GM20000 (cell line): ENCODE measurements around the gene DERL3.

Experiments
- DNase-seq: peaks from one replicate; pipeline ENCODE4 v3.0.0; 2012; ENCODE audit warnings: low spot score
- TF ChIP-seq, protein P1 (sequence below): IDR thresholded peaks from 2 replicates; pipeline ENCODE4 v1.5.1; 2012; ENCODE audit warnings: mild to moderate bottlenecking, control low read depth; ENCODE audit errors: extremely low read depth, missing control alignments

DERL3 gene

DNA sequence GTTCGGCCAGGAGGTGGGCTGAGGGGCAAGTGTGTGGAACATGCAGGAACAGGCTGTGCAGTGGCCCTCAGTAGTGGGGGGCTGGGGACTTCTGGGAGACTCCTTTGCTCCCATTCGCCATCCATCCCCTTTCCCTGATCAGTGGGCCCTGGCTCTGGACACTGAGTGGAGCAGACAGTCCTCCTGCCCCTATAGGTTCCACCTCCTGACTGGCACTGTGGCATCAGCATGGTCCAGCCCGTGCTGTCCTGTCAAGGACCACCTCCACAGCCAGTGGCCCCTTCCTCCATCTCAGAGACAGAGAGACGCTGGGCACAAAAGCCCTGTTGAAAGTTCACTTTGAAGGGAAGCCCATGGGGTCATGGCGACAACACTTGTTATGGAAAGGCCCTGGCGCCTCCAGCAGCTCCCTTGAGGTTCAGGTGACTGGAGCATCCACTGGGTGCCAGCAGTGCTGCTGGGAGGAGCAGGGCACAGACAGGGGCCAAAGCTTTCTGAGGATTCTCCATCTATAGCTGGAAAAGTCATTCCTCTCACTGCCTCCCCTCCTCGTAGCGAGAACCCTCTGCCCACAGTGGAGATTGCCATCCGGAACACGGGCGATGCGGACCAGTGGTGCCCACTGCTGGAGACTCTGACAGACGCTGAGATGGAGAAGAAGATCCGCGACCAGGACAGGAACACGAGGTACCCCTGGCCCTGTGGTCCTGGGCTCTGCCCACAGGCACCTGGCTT lies 5.6 kb downstream of the DERL3 start:
- DNase-seq: no peak
- TF ChIP-seq, protein P1, sequence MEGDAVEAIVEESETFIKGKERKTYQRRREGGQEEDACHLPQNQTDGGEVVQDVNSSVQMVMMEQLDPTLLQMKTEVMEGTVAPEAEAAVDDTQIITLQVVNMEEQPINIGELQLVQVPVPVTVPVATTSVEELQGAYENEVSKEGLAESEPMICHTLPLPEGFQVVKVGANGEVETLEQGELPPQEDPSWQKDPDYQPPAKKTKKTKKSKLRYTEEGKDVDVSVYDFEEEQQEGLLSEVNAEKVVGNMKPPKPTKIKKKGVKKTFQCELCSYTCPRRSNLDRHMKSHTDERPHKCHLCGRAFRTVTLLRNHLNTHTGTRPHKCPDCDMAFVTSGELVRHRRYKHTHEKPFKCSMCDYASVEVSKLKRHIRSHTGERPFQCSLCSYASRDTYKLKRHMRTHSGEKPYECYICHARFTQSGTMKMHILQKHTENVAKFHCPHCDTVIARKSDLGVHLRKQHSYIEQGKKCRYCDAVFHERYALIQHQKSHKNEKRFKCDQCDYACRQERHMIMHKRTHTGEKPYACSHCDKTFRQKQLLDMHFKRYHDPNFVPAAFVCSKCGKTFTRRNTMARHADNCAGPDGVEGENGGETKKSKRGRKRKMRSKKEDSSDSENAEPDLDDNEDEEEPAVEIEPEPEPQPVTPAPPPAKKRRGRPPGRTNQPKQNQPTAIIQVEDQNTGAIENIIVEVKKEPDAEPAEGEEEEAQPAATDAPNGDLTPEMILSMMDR: no peak

DNA sequence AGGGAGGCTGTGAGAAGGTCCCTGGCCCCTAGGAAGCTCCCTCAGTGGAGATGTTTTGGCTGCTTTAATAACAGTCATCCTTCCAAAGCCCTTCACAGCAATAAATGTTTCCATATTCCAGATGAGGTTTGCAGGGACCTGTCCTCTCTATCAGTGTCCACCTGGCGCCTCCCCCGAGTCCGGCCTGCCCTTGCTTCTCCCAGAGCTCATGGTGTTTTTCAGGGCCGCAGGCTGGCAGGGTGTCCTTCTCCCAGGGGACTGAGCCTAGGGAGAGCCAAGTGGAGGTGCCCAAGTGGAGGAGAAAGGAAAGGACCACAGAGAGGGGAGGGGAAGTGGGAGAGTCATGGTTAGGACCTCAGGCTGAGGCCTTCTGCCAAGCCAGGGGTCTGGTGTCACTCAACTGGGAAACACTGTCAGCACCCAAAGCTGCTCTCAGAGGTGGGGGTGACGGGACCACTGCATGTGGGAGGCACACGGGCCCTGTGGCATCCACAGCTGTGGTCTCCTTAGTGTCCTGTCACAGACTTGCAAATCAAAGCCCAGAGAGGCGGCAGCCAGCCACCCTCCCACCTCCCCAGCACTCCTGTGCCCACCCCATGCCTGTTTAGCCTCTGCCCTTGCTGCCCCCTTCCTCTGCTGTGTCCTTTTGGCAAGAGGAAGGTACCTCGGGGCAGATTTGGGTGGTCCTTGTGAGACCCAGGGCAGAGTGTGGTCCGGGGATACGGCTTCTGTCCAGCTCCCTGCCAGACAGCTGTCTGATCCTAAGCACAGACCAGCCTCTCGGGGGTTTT lies 6.4 kb downstream of the DERL3 start:
- TF ChIP-seq, protein P1: no peak
- DNase-seq: no peak

DNA sequence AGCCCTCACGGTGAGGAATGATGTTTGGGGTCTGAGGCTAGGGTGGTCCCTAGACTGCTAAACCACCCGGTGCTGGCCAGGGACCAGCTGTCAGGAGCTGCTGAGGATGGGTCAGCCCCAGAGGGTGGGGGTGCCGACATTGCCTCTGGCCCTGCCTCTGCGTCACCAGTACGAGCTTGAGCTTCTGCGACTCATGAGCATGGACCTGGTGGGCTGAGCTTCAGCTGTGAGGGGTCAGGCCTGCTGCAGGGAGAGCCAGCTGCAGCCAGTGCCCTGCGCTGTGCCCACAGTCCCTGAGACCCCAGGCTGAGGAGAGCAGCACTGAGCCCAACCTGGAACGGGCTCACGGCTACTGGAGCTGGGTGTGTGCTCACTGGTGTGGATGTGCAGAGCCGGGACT lies 7.0 kb downstream of the DERL3 start:
- DNase-seq: no peak
- TF ChIP-seq, protein P1: no peak

DNA sequence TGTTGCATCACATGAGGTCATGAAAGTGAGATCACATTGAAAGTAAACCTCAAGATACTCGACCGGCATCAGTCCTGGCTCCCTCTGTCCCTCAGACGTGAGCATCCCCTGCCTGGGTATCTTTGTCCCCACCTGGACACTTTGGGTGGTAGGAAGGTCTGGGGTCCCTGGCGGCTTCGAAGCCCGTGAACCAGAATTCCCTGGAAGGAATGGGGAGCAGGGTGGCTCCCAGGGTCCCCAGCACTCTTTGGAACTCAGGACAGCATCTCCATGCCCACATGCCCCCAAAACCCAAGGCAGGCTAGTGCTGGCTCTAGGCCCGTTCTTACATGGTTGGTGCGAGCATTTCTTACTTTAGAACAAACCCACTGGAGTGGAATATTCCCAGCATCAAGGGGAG lies 7.5 kb downstream of the DERL3 start:
- TF ChIP-seq, protein P1: no peak
- no peak for DNase-seq

DNA sequence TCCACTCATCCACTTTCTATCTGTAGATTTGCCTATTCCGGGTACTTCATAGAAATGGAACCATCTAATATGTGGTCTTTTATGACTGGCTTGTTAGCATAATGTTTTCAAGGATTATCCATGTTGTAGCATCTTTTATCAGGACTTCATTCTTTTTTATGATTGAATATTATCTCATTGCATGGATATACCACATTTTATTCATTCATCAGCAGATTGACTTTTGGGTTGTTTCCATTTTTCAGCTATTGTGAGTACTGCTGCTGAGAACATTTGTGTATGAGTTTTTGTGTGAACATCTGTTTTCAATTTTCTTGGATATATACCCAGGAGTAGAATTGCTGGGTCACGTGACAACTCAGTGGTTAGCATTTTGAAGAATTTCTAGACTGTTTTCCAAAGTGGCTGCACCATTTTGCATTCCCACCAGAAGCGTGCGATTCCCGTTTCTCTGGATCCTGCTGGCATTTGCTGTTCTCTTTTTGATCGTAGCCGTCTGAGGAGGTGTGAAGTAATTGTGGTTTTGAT lies 8.9 kb downstream of the DERL3 start:
- TF ChIP-seq, protein P1: no peak
- no peak for DNase-seq

DNA sequence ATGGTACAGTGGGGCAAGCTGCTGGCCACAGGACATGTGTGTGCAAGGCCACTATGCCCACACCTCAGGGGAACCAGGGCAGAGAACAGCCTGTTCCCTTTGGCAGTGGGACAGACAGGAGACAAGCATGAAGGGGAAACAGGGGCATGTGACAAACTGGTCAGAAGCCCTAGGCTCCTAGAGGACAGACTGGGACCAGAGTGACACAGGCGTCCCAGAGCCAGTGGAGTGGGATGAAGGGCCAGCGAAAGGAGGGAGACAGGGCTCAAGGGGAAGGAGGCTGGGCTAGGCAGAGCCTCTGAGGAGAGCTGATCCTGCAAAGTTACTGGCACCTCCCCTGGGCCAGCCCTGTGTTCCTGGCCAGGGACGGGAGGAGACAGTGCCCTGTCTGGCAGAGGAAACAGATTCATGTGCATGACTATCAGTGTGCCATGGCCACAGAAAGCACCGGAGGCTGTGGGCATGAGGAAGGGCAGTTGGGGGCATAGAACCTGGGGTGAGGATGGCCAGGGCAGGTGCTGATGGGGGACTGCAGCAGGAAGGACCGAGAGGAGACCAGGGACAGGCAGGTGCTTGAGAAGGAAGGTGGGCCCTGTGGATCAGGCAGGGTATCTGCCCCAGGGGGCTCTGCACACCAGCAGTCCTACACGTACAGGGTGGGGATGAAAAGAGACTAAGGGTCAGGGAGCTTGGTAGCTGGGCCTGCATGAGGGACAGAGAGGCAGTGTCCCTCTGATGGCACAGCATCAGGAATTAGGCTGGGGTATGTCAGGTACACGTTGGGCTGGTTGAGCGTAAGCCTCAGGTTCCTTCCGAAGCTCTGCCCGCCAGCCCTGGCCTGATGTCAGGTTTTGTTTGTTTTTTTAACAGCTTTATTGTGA lies 9.8 kb downstream of the DERL3 start:
- no peak for DNase-seq
- TF ChIP-seq, protein P1: no peak
